ENCODE results near the gene DTD1.

GRCh38 chr20:18737140-18737539 lies 149.3 kb downstream of the DTD1 start:
- TF ChIP-seq CTCF (IDR thresholded peaks at IDR 0.05) (no peak), POLR2A (IDR thresholded peaks at IDR 0.05) (no peak)

Measured in testis (tissue), 2 donors.